ENCODE results near the gene SORT1.
"Not testable (repeated sequence)": the region's sequence is repeated elsewhere in the genome, so short reads cannot be mapped to it uniquely, and the experiment has no call there.

SORT1 gene

DNA sequence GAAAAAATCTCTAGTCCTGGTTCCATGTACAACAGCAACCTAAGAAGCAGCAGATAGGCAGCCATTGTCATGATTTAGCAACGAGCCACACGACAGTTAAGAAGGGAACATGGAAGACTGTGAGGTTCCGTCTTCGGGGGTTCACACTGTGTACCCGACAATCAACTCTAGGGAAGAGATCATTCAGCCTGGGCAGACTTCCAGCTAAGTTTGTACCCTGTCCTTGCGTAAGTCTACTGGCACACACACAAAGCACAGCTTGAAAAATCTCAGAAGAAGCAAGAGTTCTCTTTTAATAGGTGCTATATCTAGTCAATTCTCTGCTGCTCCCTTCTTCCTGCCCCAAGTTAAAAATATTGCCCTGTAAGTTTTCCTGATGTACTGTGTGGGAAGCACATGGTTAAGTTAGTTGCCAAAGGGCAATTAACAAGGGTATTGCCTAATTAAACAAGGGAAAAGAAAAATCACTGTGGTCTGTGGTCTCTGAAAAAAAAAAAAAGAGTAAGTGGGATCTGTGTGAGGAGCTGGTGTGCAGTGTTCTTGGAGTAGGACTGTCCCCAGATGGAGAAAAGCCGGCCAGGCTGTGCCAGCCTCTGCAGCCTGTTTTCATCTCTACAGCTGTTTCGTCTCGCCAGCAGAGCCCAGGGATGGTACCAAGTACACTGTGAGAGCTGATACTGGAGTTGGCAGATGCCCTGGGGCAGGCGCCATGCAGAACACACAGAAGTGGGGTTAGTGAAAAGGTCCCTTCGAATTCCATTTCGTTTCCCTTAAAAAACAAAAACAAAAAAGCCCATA, 84.5 kb downstream of the SORT1 start:
- in situ Hi-C loops (cut with MboI; ENCODE audit: low sequenced_read_pairs, unreplicated experiment), result no loop called here
- TF ChIP-seq CTCF (IDR thresholded peaks at IDR 0.05; ENCODE audit: borderline replicate concordance, control extremely low read depth, extremely low read depth, insufficient read depth, missing control alignments), result no peak
- DNase-seq (ENCODE audit: low spot score), result no peak

DNA sequence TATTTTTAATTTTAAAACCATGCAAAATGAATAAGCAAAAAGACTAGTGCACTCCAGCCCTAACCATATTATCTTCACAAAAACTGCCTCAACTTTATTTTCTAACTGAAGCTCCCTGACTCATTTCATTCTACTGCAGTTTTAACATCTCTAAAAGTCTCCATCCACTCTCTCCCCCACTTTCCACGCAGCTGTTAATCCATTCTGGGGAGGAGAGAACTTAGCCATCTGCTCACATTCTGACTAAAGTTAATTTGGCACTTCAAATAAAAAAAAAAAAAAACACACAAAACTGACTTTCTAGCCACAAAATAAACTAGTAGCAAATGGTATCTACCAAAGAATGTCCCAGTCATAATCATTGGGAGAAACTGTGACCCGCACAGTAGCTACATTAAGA, 85.5 kb downstream of the SORT1 start:
- TF ChIP-seq CTCF (IDR thresholded peaks at IDR 0.05; ENCODE audit: borderline replicate concordance, control extremely low read depth, extremely low read depth, insufficient read depth, missing control alignments), result no peak
- in situ Hi-C loops (cut with MboI; ENCODE audit: low sequenced_read_pairs, unreplicated experiment), result no loop called here
- no peak for DNase-seq (ENCODE audit: low spot score)

- in situ Hi-C loops (cut with MboI; ENCODE audit: low sequenced_read_pairs, unreplicated experiment), result no loop called here
- TF ChIP-seq CTCF (IDR thresholded peaks at IDR 0.05; ENCODE audit: borderline replicate concordance, control extremely low read depth, extremely low read depth, insufficient read depth, missing control alignments), result no peak
- DNase-seq (ENCODE audit: low spot score), result no peak
Measured at GRCh38 chr1:109309347-109309746, 88.4 kb downstream of the SORT1 start.

GRCh38 chr1:109307274-109308021, 90.3 kb downstream of the SORT1 start:
- DNase-seq (ENCODE audit: low spot score), result no peak
- in situ Hi-C loops (cut with MboI; ENCODE audit: low sequenced_read_pairs, unreplicated experiment), result no loop called here
- no peak for TF ChIP-seq CTCF (IDR thresholded peaks at IDR 0.05; ENCODE audit: borderline replicate concordance, control extremely low read depth, extremely low read depth, insufficient read depth, missing control alignments)

DNA sequence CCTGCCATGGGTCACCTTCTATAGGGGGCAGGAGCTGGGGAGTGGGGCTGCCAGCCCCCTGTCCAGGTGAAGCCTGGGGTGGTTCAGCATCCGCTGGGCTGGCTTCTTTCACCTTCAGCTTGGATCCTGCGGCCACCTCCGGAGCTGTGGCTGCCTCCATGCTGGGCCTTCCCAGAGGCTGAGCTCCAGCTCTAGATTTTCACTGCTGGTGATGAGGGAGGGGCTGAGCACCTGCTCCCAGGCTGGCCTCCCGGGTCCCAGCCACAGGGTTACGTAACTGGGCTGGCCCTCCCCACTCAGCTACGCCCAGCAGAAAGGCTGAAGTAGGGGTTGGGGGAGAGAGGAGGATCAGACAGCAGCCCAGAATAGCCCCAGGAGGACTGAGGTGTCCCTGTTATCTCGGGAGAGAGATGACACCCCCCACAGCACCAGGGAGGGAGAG, 90.9 kb downstream of the SORT1 start, which contains the start of gene MYBPHL:
TSS of gene MYBPHL (minus strand) at position 180 of the 442 bp plus-strand sequence. CDS start at position 160, 20 bp downstream.
- no peak for DNase-seq (ENCODE audit: low spot score)
- no peak for TF ChIP-seq CTCF (IDR thresholded peaks at IDR 0.05; ENCODE audit: borderline replicate concordance, control extremely low read depth, extremely low read depth, insufficient read depth, missing control alignments)
- in situ Hi-C loops (cut with MboI; ENCODE audit: low sequenced_read_pairs, unreplicated experiment), result no loop called here

DNA sequence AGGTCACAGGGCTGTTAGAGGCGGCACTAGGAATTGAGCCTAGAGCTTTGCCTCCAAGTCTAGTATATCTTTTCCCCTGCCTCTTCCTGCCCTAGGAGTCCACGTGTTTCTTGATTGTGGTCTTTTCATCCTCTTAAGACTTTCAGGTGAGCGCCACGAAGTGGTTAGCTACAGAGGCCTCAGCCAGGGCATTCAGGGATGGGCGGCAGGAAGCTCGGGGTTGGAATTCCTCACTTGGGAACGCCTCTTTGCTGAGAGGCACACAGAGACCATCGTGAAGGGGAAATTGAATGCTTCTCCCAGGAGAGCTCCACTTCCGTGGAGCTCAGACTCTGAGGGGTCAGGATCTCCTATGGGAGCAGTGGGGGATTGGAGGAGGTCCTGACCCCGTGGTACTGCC, 91.7 kb downstream of the SORT1 start:
- in situ Hi-C loops (cut with MboI; ENCODE audit: low sequenced_read_pairs, unreplicated experiment), result not testable (repeated sequence)

More for the DNA sequence above, 91.7 kb downstream of the SORT1 start:
- DNase-seq (ENCODE audit: low spot score), result not testable (repeated sequence)

All from GM13976 (cell line).